HuH-7 (cell line): ENCODE measurements around the gene TAF13.

Source experiments
- DNase-seq: peaks from one replicate; pipeline ENCODE4 v3.0.0; 2011; ENCODE audit warnings: low spot score

Gene TAF13, protein sequence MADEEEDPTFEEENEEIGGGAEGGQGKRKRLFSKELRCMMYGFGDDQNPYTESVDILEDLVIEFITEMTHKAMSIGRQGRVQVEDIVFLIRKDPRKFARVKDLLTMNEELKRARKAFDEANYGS

DNA sequence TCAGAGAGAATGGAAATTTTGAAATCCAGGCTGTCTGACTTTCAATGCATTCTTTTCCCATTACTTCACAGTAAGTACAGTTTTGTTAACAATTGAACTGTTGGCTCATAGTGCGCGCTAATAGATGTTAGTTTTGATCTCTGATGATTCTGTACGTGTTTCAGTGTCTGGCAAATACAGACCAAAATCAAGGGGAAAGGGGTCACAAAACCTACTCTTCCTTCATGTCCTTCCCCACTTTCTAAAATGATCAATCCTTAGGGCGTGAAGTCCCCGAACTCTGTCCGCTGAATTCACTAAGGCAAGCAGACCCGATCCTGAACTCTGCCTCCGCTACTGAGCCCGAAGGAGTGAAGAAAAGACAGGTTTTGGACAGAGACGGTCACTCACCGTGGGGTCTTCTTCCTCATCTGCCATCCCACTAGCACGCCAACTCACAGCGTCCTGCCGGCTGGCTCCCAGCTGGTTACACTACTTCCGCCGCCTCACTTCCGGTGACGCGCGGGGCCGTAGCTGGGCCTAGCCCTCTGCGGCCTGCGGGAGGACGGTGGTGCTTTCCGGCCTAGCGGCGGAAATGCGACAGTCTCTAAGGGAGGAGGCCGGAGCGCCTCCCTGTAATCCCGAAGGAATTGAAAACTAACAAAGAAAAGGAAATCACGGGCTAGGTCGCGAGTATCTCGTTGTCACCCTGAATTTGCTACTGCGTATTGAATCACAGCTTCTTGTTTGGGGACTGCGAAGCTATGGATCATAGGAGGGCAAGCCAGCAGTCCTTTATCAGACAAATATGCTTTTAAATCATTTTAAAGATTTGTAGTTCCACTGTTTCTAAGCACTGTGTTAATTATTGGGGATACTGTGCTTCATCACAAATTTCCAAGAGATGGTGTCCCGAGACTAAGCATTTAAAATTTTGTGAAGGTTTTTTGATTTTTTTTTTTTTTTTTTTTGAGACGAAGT is at the start of gene TAF13:
TAF13 (minus strand) TSS at position 473 of the 960 bp plus-strand sequence; CDS start at position 417, 56 bp downstream.
- peak; percentile 93 for DNase-seq

DNA sequence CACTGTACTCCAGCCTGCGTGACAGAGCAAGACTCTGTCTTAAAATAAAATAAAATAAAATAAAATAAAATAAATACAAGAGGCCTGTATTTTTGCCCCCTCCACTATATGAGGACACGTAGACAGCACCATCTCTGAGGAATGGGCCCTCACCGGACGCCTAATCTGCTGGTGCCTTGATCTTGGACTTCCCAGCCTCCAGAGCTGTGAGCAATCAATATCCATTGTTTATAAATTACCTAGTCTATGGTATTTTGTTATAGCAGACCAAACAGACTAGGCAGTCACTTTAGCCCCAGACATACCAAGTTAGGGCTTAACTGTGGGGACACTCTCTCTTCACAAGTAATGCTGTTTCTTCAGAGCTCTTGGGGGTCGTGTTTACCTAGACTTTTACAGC is 44.6 kb upstream of the TAF13 start:
- DNase-seq = no peak

DNA sequence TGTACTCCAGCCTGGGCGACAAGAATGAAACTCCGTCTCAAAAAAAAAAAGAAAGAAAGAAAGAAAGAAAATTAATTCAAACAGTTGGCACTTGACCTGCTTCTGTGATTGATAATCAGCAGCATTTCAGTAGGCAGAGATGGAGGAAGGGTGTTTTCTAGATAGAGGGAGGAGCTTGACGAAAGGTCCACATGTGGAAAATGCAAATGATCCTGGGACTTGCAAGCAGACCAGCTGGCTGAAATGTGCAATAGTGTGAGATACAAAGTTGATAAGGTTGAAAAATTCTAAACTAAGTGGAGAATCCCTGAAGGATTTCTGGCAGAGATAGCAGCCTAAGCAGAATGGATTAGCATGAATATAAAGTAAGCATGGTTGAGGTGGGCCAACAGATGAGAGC is 42.3 kb upstream of the TAF13 start:
- DNase-seq = no peak

DNA sequence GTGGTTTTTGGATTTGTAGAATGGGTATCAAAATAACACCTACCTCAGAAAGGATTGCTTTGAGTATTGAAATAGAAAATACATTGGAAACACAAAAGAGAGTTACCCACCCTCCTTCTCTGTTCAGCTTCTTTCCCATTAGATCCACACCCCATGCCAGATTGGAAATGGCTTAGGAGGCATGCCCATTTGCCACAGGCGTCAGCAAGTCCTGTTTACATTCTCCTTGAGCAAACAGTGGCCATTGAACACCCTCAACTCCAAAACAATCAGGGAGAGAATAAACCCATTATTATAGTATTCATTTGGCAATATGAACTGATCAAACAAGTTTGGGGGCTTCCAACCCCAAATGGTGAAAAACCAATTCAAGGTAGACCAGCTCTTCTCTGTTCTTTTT is 40.5 kb upstream of the TAF13 start:
- DNase-seq = no peak

DNA sequence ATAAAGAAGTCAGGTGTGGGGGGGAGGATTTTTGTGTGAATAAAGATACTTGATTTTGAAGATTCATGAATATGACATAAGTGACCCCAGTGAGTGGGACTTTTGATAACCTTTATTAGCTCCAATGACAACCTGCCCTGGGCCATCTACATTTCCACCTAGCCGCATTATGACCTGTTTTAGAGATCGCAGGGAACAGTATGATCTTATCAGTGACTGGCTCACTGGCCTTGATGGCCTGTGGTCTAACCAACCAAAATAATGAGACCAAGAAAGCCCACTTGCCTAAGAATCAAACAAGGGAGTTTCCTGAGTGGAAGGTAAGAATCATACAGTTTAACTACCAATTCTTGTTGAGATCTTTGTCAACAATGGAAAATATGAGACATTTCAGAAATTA is 39.9 kb upstream of the TAF13 start:
- no peak for DNase-seq

DNA sequence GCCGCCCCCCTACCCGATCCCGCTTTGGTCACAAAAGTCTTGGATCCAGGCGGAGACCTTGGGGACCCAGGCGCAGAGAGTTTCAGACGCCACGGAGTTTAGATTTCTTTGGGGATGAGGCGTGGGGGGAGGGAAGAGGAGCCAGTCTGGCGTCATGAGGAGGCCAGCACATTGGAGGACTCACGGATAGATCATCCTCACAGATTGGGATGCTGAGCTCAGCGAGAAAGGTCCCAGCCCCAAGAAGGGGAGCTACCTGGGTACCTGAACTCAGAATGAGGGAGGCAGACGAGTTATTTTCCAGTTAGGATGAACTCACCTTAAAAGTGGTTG is 38.5 kb upstream of the TAF13 start:
- no peak for DNase-seq

DNA sequence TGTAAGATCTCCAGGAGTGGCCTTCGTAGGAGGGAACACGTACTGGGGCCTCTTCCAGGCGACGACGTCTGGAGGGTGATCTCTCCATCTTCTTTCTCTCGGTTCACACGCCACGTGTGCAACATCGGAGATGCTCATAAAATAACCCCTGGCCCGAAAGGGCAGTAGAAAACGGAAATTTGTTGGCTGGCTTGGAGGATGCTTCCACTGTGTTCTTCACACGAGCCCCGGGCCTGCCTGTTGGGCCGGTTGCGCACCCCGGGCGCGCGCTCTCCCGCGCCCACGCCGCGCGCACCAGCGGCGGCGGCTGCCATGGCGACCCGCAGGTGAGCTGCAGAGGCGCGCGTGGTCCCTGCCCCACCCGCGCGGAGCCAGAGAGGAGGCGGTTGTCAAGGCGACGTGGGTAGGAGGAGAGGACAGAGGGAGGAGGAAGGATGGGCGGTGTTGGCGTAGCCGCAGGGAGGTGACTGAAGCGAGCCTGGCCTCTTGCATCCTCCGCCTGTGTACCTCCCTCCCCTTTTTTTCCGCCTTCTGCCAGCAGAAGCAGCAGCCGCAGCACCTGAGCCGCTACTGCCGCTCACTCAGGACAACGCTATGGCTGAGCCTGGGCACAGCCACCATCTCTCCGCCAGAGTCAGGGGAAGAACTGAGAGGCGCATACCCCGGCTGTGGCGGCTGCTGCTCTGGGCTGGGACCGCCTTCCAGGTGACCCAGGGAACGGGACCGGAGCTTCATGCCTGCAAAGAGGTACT is 38.0 kb upstream of the TAF13 start, which contains the start of gene ELAPOR1:
ELAPOR1 (plus strand) TSS at position 526 of the 752 bp plus-strand sequence; CDS start at position 595, 69 bp downstream.
- DNase-seq = no peak

DNA sequence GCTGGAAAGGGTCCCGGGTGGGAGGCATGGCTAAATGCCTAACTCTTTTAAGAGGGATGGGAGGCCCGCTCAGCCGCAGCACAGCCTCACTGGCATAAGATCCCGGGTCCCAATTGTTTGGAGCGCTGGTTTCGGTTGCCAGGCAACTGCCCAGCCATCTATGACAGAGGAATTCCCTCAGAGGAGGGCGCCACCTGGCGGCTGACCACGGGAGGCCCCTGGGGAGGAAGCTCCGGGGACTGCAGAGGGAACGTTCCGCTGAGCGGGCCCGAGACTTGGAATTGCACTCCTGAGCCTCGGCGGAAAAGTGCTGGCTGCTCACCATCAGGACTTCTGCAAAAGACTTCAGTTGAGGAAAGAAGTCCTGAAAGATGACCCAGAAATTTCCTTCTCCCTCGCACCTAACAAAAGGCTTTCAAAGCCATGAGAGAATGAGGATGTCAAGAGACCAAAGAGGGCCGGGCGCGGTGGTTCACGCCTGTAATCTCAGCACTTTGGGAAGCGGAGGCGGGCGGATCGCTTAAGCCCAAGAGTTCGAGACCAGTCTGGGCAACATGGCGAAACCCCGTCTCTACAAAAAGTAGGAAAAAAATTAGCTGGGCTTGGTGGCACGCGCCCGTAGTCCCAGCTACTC is 37.0 kb upstream of the TAF13 start:
- peak; percentile 87 for DNase-seq

DNA sequence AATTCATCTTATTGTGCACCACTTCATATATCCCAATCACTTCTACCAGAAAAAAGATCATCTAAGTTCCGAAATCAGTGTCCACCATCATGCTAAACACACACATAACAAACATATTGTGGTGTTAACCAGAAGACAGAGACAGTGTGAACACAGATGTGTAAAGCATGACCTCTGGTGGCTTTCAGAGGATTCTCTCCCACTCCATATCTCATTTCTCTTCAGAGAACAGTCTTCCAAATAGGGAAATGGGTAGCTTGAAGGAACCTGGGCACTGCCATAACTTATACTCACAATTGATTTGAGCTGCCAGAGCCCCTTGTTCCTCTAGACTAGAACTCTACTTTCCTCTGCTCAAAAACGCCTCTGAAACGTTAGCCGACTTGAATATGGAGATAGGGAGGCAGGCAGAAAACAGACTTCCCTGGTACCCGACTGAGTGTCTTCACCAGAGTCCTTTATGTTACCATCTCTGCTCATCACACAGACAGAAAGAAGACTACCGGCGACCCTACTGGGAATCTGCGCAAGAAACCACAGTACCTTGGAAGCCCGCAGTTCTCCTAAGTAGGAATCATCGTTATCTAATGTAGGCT is 36.4 kb upstream of the TAF13 start:
- no peak for DNase-seq

DNA sequence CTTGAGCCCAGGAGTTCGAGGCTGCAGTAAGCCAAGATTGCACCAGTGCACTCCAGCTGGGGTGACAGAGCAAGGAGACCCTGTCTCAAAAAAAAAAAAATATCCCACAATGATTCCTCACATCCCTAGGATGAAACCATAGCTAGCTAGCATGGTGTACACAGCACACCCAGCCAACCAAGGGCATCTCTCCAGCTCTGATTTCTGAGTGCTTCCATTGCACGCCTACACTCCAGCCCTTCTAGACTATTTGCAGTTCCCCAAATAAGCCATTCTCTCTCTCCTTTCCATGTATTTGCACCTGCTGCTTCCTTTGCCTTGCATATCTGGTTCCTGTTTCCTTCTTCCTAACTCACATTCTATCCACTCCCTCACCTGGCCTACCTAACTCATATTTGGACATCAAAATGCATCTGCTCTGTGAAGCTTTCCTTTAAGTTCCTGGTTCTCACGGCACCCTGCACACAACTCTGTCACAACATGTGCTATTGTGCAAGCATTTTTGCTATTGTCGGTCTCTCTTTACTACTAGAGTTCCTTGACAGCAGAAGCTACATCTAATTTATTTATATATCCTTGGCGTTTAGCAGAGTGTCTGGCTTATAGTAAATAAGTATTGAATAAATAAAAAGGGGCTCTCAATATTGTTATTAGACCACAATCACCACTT is 35.7 kb upstream of the TAF13 start:
- DNase-seq = no peak

DNA sequence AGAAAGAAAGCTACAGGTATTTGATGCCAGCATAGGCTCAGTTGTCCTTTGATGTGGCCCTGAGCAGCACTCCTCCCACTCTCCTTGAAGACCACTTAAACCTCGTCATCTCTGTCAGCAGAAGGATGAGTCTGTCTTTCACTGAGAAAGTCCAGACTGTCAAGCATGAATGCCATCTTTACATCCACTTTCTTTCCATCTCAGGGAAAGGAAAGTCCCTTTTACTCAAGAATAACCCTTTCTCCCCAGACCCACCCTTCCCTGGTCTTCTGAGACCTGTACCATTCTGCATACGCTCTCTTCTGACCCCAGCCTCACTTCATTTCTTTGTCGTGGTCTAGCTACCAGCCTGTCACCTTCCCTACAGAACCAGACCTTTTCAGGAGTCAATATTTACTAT is 34.1 kb upstream of the TAF13 start:
- no peak for DNase-seq

DNA sequence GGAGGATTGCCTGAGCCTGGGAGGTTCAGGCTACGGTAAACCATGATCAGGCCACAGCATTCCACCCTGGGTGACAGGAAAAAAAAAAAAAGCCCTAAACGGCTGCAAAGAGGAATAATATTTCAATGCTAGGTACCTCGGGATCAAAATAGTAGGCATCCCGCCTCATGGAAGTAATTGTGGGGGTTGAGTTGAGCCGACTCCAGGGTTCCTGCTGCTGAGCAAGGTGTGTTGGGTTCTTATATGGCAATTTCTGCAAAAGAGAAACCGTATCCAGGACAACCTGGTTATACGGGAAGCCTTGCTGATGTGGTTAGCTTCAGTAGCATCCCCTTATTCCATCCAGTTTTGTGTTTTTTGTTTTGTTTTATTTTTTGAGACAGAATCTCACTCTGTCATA is 32.0 kb upstream of the TAF13 start:
- DNase-seq = no peak

DNA sequence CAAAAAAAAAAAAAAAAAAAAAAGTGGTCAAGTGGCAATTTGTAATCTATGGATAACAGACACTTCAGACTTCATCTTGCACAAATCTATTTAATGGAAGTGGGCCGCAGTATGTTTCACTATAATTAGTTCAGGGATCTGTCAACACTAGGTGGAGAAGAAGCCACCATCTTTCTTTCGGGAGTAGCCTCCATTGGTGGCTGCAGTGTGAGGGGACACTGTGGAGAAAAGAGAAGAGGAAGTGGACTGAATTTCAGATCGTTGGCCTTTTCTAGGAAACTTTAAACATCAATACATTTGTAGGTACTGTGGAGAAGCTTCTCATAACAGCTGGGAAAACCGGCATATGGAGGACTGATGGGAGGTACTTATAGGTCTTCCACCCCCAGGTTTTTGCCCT is 30.1 kb upstream of the TAF13 start:
- DNase-seq = no peak

DNA sequence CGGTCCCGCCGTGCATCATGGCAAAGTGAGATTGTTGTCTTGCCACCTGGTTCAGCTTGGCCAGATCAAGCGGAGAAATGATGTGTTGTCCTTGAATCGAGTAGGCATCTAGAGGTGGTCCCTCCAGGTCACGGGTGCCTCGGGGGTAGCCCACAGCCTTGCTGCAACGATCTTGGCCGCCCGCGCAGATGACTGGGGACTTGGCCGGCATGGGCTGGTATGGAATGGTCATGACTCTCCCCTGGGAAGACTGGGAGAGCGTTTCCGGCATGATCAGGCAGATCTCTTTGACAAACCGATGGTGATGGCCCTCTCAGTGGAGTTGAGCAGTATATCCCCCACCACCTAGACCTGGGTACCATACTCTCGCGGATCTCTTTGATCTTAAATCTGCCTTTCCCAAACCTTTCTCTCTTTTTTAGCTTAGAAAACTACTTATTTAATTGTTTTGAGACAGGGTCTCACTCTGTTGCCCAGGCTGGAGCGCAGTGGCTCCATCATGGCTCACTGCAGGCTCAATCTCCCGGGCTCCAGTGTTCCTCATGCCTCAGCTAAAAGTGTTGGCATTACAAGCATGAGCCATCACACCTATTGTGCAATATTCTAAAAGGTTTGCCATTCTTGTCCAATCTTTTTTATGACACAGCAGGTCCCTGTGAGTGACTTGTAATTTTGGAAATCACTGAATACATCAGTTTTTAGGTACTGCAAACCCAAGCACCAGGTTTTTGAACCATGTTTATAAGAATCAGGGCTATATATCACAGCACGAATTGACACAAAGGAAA is 28.8 kb upstream of the TAF13 start:
- no peak for DNase-seq

DNA sequence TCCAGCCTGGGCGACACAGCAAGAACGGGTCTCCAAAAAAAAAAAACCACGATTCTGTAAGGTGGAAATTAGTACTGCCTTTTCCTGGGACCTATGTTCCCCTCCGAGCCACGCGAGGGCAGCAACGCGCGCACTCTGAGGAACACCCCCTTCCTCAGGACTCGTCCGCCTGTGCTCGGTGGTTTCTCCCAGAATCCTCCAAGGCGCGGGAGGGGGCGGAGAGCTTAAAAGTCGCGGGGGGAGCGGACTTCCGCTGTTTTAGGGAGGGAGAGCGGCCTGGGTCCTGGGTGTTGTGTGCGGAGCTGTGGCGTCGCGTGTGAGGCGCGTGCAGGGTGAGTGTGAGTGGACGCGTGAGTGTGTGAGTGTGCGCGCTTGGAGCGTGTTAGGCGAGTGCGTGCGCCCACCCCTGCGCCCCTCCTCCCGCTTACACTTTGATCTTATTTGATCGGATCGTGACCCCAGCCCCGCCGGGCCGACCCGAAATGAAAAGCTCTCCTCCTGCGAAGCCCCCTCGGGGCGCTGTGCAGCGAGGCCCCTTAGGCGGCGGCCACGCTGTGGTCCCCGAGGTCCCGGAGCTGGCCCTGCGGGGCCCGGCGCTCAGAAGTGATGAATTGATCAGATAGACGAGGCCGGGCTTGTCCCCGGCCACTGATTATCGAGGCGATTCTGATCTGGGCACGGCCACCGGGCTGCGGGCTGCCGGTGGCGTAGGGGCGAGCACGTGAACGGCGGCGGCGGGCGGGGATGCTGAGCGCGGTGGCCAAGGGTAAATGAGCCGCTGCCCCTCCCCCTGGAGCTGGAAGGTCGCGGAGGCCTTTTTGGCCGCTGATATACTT is 24.4 kb upstream of the TAF13 start:
- DNase-seq = peak; percentile 89

DNA sequence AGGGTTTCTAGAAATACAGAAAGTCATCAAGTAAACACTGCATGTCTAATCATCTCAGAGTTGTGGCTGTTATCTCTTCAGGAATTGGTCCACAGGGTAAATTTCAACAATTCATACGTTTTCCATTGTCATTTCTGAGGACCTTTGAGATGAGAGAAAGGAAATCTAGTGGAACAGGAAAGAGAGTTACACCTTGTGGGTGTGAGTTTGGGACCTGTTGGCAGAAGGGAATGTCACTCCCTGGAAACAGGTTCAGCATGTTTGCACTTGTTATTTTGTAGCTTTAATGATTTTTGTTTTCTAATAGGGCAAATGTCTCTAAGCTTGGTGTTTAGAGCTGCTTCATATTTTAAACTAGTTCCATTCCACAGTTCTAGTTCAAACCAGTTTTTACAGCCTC is 20.3 kb upstream of the TAF13 start:
- DNase-seq = no peak

DNA sequence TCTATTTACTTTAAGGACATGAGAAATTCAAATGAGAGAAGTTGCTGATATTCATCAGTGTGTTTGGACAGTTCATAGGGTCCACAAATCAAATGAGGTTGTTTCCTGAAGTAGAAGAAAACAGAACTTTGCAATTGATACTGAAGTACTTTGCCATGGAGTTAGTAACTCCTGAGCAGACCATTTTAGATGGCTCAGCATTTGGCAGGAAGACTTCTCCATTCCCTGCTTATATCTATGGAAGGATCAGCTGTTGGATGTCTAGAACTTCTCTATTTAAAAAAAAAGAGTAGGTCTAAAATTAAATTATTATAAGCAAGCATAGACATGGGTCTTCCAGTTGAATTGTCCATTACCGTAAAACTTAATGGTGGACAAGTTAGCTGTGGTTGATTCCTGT is 19.8 kb upstream of the TAF13 start:
- DNase-seq = no peak

DNA sequence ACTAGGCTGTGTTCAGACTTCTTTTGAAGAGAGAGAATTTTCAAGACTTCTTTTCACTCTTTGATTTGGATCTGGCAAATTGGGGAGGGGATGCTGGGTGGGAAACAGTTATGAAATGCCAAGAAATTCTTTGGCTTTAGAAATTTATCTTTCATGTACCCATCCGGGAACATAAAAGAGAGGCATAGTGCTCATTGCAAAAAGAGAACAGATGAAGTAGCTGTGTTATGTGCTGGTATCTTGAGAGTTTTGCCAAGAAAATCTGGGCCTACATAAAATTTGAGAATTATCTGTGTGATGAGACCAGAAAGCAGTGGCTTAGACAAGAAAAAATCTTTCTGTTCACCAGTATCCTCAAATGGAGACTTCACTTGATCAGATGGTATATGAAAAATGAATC is 19.1 kb upstream of the TAF13 start:
- DNase-seq = no peak

DNA sequence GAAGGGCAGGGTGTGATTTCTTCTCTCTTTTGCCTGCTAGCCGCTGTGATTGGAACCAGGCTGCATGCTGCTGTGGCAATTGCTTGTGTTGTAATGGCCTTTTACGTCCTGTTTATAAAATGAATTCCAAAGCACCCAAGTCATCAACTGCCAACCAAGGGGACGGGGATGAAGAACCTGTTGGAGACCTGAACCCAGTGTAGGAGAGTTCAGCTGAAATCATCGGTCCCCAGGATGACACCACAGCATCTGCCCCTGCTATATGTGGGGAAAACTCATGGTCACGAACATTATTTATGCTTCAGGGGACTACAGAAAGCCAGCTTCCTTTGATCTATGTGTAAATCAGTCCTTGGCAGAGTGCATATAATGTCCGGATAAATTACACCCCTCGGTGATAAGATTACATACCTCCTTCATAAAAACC is 18.6 kb upstream of the TAF13 start:
- no peak for DNase-seq

DNA sequence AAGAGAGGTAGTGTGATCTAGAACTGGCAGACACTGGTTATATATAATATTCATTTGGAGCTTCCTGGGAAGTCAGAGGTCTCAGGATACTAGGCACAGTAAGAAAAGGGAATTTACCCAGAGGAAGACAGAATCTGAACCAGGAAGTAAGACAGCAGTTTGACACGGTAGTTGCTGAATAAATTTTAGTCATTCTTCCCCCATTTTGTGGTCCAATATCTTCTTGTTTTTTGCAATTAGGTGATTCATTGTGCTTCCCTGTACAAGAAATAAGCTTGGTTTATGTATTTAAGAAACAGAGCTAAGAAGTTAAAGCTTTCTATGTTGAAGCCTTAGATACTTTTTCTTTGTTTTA is 16.0 kb upstream of the TAF13 start:
- DNase-seq = no peak
